ENCODE results near the gene ACAD10. TPM values are rescaled to one million over a fixed set of nuclear protein-coding genes. Genes with fewer than 3 reads are reported as not detected.
A peak's percentile ranks its signal among the peaks of the same experiment; 100 is the strongest.

Gene ACAD10
- total RNA-seq, 1 experiment from 2014 or later: 29.1 TPM

GRCh38 chr12:111799758-111800157, 113.9 kb downstream of the ACAD10 start (continued):
- TF ChIP-seq, protein P1, sequence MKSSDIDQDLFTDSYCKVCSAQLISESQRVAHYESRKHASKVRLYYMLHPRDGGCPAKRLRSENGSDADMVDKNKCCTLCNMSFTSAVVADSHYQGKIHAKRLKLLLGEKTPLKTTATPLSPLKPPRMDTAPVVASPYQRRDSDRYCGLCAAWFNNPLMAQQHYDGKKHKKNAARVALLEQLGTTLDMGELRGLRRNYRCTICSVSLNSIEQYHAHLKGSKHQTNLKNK (CRISPR knock-in tag; IDR thresholded peaks at IDR 0.05): no peak
- TF ChIP-seq IRF2 (CRISPR knock-in tag; IDR thresholded peaks at IDR 0.05; ENCODE audit: borderline replicate concordance, low read depth) (no peak), RORB (CRISPR knock-in tag; IDR thresholded peaks at IDR 0.05) (no peak)

GRCh38 chr12:111803038-111803626, 117.3 kb downstream of the ACAD10 start:
- peaks cover 4% of the 10 kb centered on the region; the same call in 1 of the 2 replicates for H3K9me3 Mint-ChIP-seq
- peaks cover 35% of the 10 kb centered on the region for H3K36me3 Mint-ChIP-seq
- ATAC-seq (no peak), DNase-seq (ENCODE audit: low spot score) (no peak)
- ChIA-PET POLR2A (no interaction called here), CTCF (interaction anchor here (1.1 kb wide), 1 partner anchor 10 kb away, joined by 3 read pairs; no protein-coding TSS in a partner anchor)
- TF ChIP-seq HMGA2 (CRISPR knock-in tag; IDR thresholded peaks at IDR 0.05) (peak; percentile 96), IRF1 (CRISPR knock-in tag; IDR thresholded peaks at IDR 0.05) (no peak)
- no peak overlapping the region for H3K4me3 Mint-ChIP-seq
- H3K4me1 Mint-ChIP-seq: no peaks in the 10 kb centered on the region
- H3K27ac Mint-ChIP-seq: no peak overlapping the region
- H3K27me3 Mint-ChIP-seq (ENCODE audit: low read depth): no peaks in the 10 kb centered on the region

GRCh38 chr12:111803851-111804250, 118.0 kb downstream of the ACAD10 start:
- H3K4me3 Mint-ChIP-seq: no peak overlapping the region
- peaks cover 32% of the 10 kb centered on the region for H3K36me3 Mint-ChIP-seq
- H3K9me3 Mint-ChIP-seq: peaks cover 4% of the 10 kb centered on the region; the same call in 1 of the 2 replicates
- no peaks in the 10 kb centered on the region for H3K27me3 Mint-ChIP-seq (ENCODE audit: low read depth)
- CTCF ChIA-PET: no interaction called here
- H3K4me1 Mint-ChIP-seq: no peaks in the 10 kb centered on the region
- TF ChIP-seq SMAD3 (CRISPR knock-in tag; IDR thresholded peaks at IDR 0.05; ENCODE audit: borderline replicate concordance) (no peak), ELF4 (CRISPR knock-in tag; IDR thresholded peaks at IDR 0.05; ENCODE audit: low read depth) (no peak), CBFB (CRISPR knock-in tag; IDR thresholded peaks at IDR 0.05; ENCODE audit: low read depth) (no peak)
- TF ChIP-seq, protein P2, sequence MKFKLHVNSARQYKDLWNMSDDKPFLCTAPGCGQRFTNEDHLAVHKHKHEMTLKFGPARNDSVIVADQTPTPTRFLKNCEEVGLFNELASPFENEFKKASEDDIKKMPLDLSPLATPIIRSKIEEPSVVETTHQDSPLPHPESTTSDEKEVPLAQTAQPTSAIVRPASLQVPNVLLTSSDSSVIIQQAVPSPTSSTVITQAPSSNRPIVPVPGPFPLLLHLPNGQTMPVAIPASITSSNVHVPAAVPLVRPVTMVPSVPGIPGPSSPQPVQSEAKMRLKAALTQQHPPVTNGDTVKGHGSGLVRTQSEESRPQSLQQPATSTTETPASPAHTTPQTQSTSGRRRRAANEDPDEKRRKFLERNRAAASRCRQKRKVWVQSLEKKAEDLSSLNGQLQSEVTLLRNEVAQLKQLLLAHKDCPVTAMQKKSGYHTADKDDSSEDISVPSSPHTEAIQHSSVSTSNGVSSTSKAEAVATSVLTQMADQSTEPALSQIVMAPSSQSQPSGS (CRISPR knock-in tag; IDR thresholded peaks at IDR 0.05; ENCODE audit: borderline replicate concordance, low read depth): no peak
- TF ChIP-seq, protein P3, sequence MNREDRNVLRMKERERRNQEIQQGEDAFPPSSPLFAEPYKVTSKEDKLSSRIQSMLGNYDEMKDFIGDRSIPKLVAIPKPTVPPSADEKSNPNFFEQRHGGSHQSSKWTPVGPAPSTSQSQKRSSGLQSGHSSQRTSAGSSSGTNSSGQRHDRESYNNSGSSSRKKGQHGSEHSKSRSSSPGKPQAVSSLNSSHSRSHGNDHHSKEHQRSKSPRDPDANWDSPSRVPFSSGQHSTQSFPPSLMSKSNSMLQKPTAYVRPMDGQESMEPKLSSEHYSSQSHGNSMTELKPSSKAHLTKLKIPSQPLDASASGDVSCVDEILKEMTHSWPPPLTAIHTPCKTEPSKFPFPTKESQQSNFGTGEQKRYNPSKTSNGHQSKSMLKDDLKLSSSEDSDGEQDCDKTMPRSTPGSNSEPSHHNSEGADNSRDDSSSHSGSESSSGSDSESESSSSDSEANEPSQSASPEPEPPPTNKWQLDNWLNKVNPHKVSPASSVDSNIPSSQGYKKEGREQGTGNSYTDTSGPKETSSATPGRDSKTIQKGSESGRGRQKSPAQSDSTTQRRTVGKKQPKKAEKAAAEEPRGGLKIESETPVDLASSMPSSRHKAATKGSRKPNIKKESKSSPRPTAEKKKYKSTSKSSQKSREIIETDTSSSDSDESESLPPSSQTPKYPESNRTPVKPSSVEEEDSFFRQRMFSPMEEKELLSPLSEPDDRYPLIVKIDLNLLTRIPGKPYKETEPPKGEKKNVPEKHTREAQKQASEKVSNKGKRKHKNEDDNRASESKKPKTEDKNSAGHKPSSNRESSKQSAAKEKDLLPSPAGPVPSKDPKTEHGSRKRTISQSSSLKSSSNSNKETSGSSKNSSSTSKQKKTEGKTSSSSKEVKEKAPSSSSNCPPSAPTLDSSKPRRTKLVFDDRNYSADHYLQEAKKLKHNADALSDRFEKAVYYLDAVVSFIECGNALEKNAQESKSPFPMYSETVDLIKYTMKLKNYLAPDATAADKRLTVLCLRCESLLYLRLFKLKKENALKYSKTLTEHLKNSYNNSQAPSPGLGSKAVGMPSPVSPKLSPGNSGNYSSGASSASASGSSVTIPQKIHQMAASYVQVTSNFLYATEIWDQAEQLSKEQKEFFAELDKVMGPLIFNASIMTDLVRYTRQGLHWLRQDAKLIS (CRISPR knock-in tag; IDR thresholded peaks at IDR 0.05; ENCODE audit: borderline replicate concordance): no peak
- no peak for ATAC-seq
- POLR2A ChIA-PET: no interaction called here
- H3K27ac Mint-ChIP-seq: no peak overlapping the region
- no peak for DNase-seq (ENCODE audit: low spot score)

GRCh38 chr12:111806304-111806703, 120.5 kb downstream of the ACAD10 start:
- CTCF ChIA-PET: interaction anchor here (2.5 kb wide), 1 partner anchor 53 kb away, joined by 10 read pairs; no protein-coding TSS in a partner anchor
- POLR2A ChIA-PET: no interaction called here
- H3K36me3 Mint-ChIP-seq: peaks cover 25% of the 10 kb centered on the region
- TF ChIP-seq, protein P4, sequence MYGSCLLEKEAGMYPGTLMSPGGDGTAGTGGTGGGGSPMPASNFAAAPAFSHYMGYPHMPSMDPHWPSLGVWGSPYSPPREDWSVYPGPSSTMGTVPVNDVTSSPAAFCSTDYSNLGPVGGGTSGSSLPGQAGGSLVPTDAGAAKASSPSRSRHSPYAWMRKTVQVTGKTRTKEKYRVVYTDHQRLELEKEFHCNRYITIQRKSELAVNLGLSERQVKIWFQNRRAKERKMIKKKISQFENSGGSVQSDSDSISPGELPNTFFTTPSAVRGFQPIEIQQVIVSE (CRISPR knock-in tag; IDR thresholded peaks at IDR 0.05; ENCODE audit: borderline replicate concordance): no peak
- TF ChIP-seq JAZF1 (CRISPR knock-in tag; IDR thresholded peaks at IDR 0.05): no peak
- TF ChIP-seq CREM (CRISPR knock-in tag; IDR thresholded peaks at IDR 0.05): no peak
- TF ChIP-seq, protein P3 (CRISPR knock-in tag; IDR thresholded peaks at IDR 0.05; ENCODE audit: borderline replicate concordance): no peak
- no peak for TF ChIP-seq MLX (CRISPR knock-in tag; IDR thresholded peaks at IDR 0.05)
- TF ChIP-seq FOXP4 (CRISPR knock-in tag; IDR thresholded peaks at IDR 0.05): no peak

More at GRCh38 chr12:111806304-111806703, 120.5 kb downstream of the ACAD10 start:
- ATAC-seq (no peak), DNase-seq (ENCODE audit: low spot score) (no peak)
- Mint-ChIP-seq H3K4me3 (no peak overlapping the region), H3K27me3 (ENCODE audit: low read depth) (no peaks in the 10 kb centered on the region), H3K27ac (no peak overlapping the region), H3K9me3 (no peaks in the 10 kb centered on the region), H3K4me1 (no peaks in the 10 kb centered on the region)
